ENCODE results near the gene NUDT14.

NUDT14 gene

GRCh38 chr14:105196265-105196960 lies 15.3 kb upstream of the NUDT14 start:
- no peak for DNase-seq

DNA sequence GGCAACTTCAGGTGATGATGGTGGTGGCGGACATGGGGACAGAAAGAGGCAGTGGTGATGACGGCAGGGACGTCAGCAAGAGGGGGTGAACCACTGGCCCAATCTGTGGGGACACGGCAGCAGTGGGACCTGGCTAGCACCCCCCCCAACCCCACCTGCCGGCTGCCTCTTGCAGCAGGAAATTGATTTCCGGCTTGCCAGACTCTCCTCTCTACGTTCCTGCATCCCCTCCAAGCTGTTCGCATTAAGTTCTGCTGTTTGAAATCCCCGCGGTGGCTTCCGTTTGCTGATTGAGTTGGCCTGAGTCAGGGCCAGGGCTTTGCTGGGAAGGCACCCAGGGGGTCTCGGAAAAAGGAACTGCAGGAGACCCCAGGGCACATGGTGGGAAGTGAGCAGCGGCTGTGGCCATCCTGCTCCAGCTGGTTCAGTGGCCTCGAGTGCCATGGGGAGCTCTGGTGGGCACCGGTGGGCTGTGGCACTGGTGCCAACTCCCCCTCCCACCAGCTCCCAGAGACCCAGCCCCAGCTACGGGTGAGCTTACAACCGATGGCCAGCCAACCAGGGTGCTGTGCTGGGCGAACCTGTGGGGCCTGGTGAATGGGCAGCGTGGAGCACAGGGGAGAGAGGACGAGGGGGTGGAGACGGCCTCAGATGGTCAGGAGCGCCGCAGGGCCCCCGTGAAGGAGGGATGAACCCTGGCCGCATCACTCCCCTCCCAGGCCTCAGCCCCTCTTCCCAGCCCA lies 14.6 kb upstream of the NUDT14 start:
- DNase-seq, result no peak

- no peak for DNase-seq
Observed at GRCh38 chr14:105195051-105195450, 13.9 kb upstream of the NUDT14 start.

DNA sequence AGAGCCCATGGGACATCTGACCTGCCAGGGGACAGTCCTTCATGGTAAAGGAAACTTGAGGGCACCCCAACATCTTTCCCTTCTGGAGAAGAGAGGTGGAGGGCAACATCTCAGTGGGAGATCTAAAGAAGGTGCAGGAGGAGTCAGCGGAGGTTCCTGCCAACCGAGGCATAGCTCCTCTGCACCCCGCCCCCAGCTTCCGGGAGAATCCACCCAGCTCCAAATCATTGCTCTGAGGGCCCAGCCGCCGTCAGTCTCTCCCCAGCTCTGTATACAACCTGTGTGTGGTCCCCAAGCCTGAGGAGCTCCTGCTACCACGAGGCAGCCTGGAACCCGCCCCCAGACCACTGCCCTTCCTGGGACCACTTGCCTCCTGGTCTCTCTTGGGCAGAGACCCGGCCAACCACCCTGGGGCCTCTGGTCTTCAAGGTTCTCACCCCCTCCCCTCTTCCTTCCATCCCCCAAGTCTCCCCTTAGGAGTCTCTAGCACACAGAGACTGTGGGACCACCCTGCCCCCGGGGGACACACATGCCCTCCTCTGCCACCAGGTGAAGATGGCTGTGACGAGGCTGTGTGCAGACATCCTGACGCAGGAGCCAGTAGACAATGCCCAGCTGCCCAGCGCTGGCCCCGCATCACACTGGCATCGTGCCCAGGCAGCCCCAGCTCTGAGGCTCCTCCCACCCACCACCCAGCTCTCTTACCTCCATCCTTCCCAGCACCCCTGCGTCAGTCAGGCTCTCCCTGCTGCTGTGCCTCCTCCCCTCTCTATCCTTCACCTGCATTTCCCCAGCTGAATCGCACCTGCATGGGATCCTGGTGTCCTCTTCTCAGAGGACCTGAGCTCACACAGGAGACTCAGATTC lies 13.0 kb upstream of the NUDT14 start:
- DNase-seq, result peak; percentile 95

DNA sequence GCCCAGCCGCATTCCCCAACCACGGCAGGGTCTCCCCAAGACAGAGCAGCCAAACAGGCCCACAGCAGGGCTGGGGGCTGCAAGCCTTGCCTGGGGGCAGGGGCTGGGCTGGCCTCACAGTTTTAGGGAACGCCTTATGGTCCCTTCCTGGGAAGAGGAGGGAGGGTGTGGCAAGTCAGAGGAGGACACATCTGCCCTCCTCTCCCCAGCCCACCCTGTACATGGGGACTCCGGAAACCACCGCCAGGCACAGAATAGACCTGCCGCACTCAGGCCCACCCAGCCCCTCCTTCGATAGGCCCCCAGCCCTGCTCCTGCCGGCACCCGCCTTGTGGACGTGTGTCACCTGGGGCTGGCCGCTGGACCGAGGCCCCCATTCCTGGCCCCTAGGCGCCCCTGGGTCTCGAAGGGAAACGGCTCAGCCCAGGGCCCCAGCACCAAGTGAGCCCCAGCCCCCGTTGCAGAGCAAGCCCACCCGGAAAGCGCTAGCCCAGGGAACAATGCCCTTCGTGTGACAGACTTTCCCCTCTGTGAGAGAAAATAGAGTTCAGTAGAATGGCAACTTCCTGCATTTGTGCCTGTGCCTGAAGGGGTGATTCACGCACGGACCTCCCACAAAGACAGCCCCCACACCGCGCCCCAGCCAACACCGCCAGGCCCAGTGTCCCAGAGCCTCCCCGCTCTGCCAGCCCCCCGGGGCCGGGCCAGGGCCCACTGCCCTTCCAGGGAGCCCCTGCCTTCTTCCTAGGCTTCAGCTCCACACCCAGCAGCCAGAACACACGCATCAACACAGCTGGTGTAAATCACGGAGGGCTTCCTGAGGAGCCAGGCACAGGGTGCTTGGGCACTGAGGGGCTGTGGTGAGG lies 12.0 kb upstream of the NUDT14 start:
- DNase-seq, result no peak

DNA sequence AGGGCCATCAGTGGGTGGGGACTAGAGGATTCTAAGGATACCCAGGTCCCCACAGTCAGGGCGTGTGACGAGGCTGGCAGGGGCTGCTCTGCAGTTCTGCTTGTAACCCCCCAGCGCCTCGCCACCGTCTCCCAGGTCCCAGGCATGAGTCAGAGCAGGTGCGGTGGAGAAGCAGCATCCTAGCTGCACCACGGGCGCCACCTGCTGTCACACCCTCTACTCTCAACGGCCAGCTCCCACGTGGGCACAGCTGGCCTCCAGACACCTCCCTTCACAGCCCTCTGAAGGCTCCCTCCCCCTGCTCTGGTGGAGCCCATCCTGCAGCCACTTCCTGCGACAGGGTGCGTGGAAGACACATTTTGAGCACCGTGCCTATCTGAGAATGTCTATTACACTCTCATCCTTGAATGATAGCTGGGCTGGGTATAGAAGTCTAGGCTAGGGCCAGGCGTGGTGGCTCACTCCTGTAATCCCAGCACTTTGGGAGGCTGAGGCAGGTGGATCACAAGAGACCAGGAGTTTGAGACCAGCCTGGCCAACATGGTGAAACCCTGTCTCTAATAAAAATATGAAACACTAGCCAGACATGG lies 6.9 kb upstream of the NUDT14 start:
- DNase-seq, result no peak

DNA sequence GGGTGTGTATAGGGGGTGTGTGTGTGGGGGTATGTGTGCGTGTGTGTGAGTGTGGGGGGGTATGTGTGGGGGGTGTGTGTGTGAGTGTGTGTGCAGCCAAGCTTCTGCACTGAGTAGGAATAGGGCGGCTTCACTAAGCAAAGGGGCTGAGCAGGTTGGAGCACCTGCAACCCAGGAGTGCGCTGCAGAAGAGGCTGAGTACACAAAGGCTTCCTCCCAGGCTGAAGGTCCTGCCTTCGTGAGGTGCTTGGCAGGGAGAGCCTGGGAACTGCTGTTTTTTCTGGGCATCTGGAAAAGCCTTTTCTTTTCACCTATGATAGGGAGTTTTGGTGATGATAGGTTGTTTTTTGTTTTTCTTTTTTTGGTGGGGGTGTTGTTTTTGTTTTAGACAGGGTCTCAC lies 6.0 kb upstream of the NUDT14 start:
- DNase-seq, result peak; percentile 67

DNA sequence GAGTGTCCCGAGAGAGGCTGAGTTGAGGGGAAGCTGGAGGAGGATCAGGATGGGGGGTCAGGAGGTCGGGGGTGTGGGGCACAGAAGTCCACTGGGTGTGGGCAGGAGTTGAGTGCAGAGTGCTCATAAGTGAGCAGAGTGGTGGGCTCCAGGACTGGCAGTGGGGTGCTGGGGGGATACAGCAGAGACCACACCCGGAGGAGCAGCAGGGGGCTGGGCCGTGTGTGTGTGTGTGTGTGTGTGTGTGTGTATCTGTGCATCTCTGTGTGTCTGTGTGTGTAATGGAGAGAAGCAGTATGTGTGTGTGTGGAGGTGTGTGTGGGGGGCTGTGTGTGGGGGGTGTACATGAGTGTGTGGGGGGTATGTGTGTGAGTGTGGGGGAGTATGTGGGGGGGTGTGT lies 4.9 kb upstream of the NUDT14 start:
- DNase-seq, result no peak

GRCh38 chr14:105185001-105185400 lies 3.9 kb upstream of the NUDT14 start:
- DNase-seq, result no peak

GRCh38 chr14:105184461-105184860 lies 3.3 kb upstream of the NUDT14 start:
- DNase-seq, result peak; percentile 38

DNA sequence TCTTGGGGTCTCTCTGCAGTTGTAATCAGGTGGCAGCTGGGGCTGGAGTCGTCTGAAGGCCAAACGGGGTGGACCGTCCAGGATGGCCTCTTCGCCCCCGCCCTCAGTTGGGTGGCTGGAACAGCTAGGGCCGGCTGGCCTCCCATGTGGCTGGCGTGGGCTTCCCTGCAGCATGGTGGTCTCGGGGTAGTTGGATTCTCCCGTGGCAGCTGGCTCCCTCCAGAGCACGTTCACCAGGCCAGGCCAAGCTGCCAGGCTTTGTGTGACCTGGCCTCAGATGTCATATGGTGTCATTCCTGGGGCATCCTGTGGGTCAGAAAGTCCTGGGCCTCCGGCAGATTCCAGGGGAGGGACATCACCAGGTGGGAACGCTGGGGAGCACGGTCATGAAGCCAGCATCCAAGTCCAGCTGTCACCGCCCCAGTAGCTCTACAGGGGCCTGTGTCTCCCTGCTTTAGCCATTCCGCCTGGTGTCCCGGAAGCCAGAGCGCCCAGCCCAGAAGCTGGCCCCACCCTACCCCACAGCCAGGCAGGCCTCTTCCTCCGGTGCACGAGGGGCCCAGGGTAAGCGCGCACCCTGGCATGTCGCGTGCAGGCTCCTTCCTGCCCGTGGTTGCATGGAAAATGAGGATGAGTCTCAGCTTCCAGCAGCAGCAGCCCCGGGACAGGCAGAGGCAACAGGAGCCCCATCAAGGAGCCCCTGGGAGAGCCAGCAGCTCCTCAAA lies 1.3 kb upstream of the NUDT14 start:
- DNase-seq, result no peak

- no peak for DNase-seq
Observed at GRCh38 chr14:105181549-105182295, 610 bp upstream of the NUDT14 start.

DNA sequence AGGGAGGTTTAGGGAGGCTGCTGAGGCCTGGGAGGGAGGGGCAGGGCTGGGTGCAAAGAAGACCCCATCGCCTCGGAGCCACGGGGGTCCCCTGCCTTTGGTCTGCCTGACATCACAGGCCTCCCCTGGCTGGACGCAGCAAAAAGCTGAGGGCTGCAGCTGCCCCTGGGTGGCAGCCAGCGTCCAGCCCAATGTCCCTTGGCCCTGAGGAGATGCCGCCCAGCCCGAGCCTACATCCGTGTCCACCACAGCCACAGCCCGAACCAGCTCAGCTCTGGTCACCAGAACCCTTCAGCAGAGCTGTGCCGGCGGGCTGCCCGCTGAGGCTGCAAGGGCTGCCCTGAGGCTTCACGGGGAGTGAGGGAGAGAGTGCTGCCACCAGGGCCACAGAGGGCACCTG lies 1.9 kb downstream of the NUDT14 start:
- no peak for DNase-seq

DNA sequence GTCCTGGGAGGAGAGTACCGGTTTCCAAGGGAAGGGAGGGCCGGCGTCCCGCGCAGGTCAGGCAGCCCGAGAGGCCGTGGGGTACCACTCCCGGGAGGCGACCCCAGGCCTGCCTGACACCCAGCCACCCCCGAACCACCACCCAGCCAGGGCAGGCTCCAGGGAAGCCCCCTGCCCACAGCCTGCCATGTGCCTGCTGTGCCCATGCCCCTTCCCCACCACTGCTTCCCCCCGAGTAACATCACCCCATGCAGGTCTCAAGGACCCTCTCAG lies 2.3 kb downstream of the NUDT14 start:
- DNase-seq, result no peak

DNA sequence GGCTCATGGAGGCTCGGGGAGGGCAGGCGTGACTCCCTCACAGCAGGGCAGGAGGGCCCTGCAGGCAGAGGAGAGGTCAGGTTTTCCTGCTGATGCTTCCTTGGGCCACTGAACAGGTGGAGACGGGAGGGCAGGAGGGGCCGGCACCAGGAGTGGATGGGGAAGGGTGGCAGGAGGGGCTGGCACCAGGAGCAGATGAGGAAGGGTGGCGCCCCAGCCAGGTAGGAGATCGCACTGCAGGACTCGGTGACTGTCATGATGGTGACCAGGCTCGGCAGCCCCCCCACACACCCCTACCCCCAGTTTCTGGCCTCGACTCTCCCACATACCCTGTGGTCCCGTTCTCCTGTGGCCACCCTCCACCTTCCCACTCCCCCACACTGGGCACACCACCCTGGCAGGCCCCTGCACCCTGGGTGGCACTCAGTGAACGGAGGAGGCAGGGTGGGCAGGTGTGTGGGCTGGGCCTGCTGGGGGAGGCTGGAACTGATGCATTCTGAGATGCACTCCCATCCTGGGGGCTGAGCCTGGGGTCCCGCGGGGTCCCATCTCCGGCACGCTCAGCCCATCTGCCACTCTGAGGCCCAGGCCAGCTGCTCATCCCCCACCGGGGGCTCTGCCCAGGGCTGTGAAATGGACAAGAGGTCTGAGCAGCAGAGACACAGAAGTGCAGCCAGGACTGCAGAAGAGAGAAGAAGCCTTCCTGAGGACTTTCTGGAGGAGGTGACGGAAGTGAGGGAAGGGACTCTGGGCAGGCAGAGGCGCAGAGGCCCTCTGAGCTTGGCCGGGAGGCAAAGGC lies 2.8 kb downstream of the NUDT14 start:
- DNase-seq, result no peak

GRCh38 chr14:105177082-105177481 lies 4.0 kb downstream of the NUDT14 start:
- DNase-seq, result no peak

GRCh38 chr14:105176513-105176912 lies 4.6 kb downstream of the NUDT14 start:
- no peak for DNase-seq

DNA sequence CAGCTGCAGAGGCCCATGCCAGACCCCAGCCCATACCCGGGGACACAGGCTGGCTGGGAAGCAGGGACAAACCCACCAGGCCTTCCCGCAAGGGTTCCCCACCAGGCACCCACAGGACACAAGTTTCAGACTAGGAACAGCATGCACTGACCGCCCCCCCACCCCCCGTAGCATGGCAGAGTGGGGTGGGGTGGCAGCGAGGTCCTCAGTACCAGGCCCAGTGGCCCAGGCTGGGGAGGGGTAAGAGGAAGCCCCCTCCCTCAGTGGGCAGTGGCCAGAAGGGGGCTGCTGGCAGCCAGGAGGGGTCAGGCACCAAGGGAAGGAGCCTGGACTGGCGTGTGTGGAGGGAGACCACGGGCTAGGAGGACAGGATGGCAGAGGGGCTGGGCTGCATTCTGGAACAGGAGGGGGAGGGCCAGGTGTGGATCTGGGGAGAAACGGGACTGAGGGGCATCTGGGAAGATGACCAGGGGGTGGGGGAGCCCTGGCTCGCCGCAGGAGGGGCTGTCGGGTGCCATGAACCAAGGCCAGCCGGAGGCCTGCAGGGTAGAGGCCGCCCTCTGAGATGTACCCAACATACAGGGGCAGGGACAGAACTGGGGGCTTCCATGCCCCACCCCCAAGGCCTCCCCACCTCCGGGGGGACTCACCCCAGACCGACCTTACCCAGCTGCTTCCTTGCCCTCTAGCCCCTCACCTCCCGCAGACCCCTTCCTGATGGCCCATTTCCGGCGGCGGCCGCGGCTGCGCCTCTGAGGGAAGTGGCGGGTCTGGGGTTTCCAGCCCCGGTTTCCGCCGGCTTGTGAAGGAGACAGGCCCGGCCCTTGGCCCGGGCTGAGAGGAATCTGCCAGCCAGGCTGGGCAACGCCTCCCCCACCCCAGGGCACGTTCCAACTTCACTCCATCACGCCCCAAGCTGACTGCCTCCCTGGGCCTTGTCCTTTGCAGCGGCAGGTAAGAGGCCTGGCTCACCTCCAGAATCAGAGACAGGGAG lies 6.9 kb downstream of the NUDT14 start:
- DNase-seq, result no peak

DNA sequence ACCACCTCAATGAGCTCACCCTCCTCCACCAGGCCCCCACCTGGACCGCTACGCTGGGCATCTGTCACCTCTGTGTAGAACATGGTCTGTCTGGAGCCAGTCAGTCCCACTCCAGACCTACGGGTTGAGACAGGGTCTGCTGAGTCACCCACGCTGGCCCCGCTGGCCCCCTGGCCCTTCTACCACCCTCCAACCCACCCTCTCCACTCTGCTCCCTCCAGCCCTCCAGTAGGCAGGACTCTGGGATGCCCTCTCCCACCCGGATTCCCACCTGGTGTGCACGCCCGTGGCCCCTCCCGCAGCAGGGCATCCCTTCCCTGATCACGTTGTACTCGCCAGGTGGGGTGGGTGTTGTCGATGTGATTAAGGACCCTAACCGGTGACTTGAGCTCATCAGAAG lies 8.0 kb downstream of the NUDT14 start:
- no peak for DNase-seq

Data from NCI-H345 (cell line).